Erythroblast (primary cell): Measurements from ENCODE around the gene GNL3L.
"Not testable (repeated sequence)": the region's sequence is repeated elsewhere in the genome, so short reads cannot be mapped to it uniquely, and the experiment has no call there.

Experiments
- GATA1 ChIP-seq: IDR thresholded peaks from 2 replicates; pipeline ENCODE4 v1.6.1; 2011; ENCODE audit warnings: low read depth, mild to moderate bottlenecking, control low read depth, low read length, moderate library complexity
- POLR2A ChIP-seq: IDR thresholded peaks from 2 replicates; pipeline ENCODE4 v1.6.1; 2011; ENCODE audit warnings: mild to moderate bottlenecking, low read length

GRCh38 chrX:54489819-54490218 lies 40.2 kb upstream of the GNL3L start:
- not testable (repeated sequence) for TF ChIP-seq POLR2A, GATA1
